CD14-positive monocyte (primary cell): ENCODE results near the gene KCNJ6. TPM values are rescaled to one million over a fixed set of nuclear protein-coding genes. Genes with fewer than 3 reads are reported as not detected.

Source experiments
- DNase-seq, 3 donors: peaks; one replicate each; pipeline ENCODE4 v3.0.0-alpha.2; 2011 to 2022
- H2AFZ ChIP-seq: 2 replicates; pipeline ENCODE4 v1.6.0; 2012; ENCODE audit warnings: mild to moderate bottlenecking, low read depth, low read length, inconsistent platforms; ENCODE audit not compliant: insufficient read depth, poor library complexity, severe bottlenecking
- H3K27ac ChIP-seq, 2 donors: 1 replicate in 1 of 2; 2 replicates in 1 of 2; pipeline ENCODE4 v1.5.1; 2012 to 2013; ENCODE audit warnings: low read length in 2 of 2, control low read depth in 1 of 2, inconsistent platforms in 1 of 2, low read depth in 1 of 2, mild to moderate bottlenecking in 1 of 2
- H3K27me3 ChIP-seq, 2 donors: one replicate each; pipeline versions ENCODE4 v1.6.0 to v1.6.1; 2011 to 2013; ENCODE audit warnings: low read length in 2 of 2; ENCODE audit not compliant: control insufficient read depth in 2 of 2, insufficient read depth in 2 of 2
- H3K36me3 ChIP-seq, 2 donors: replicated peaks in 1 of 2; 1 replicate in 1 of 2; 2 replicates in 1 of 2; pipeline versions ENCODE4 v1.5.1 to v1.6.1; 2012 to 2013; ENCODE audit warnings: low read length in 2 of 2, control low read depth in 1 of 2, inconsistent platforms in 1 of 2, mild to moderate bottlenecking in 1 of 2; ENCODE audit not compliant: insufficient read depth in 2 of 2, control insufficient read depth in 1 of 2
- H3K4me1 ChIP-seq, 2 donors: 1 replicate in 1 of 2; 2 replicates in 1 of 2; pipeline versions ENCODE4 v1.5.1 to v1.6.1; 2012 to 2013; ENCODE audit warnings: low read length in 2 of 2, control low read depth in 1 of 2, inconsistent platforms in 1 of 2, mild to moderate bottlenecking in 1 of 2, moderate library complexity in 1 of 2; ENCODE audit not compliant: insufficient read depth in 2 of 2, control insufficient read depth in 1 of 2
- H3K4me2 ChIP-seq: replicated peaks from 2 replicates; pipeline ENCODE3; 2012; ENCODE audit warnings: low read length, moderate library complexity, mild to moderate bottlenecking; ENCODE audit not compliant: poor library complexity, severe bottlenecking; ENCODE audit errors: extremely low read depth
- H3K4me3 ChIP-seq, 3 experiments: fragments of 200-600 bp in 1 of 3; sonication (generic) in 1 of 3; replicated peaks in 1 of 3; 1 replicate in 2 of 3; 2 replicates in 1 of 3; pipeline ENCODE4 v1.5.1; 2011 to 2013; ENCODE audit warnings: low read length in 3 of 3, mild to moderate bottlenecking in 3 of 3, control low read depth in 2 of 3, low read depth in 2 of 3, inconsistent platforms in 1 of 3, moderate library complexity in 1 of 3
- H3K79me2 ChIP-seq: 2 replicates; pipeline ENCODE4 v1.6.0; 2012; ENCODE audit warnings: mild to moderate bottlenecking, control low read depth, inconsistent platforms, low read length, moderate library complexity; ENCODE audit not compliant: insufficient read depth
- H3K9ac ChIP-seq: 2 replicates; pipeline ENCODE4 v1.6.0; 2017; ENCODE audit warnings: low read length, mild to moderate bottlenecking; ENCODE audit not compliant: insufficient read depth, poor library complexity, severe bottlenecking
- H3K9me3 ChIP-seq, 2 donors: replicated peaks in 1 of 2; 1 replicate in 1 of 2; 2 replicates in 1 of 2; pipeline versions ENCODE4 v1.5.1 to v1.6.1; 2012 to 2013; ENCODE audit warnings: low read length in 2 of 2, control low read depth in 1 of 2; ENCODE audit not compliant: control insufficient read depth in 1 of 2, insufficient read depth in 1 of 2
- H4K20me1 ChIP-seq: 2 replicates; pipeline ENCODE4 v1.6.0; 2012; ENCODE audit warnings: mild to moderate bottlenecking, low read length, control low read depth, moderate library complexity; ENCODE audit not compliant: insufficient read depth
- H3K27ac Mint-ChIP-seq, 7 donors: one replicate each; pipeline ENCODE4 v1.8.0; 2020; ENCODE audit warnings: mild to moderate bottlenecking in 7 of 7, mixed read lengths in 7 of 7, moderate library complexity in 6 of 7, inconsistent platforms in 2 of 7
- H3K27me3 Mint-ChIP-seq, 3 donors: one replicate each; pipeline ENCODE4 v1.8.0; 2021 to 2022; ENCODE audit warnings: low read depth in 3 of 3, mild to moderate bottlenecking in 3 of 3, mixed read lengths in 3 of 3, moderate library complexity in 3 of 3, inconsistent platforms in 1 of 3
- H3K36me3 Mint-ChIP-seq, 2 donors: one replicate each; pipeline ENCODE4 v1.8.0; 2020; ENCODE audit warnings: mixed read lengths in 2 of 2, inconsistent platforms in 1 of 2, mild to moderate bottlenecking in 1 of 2
- H3K4me1 Mint-ChIP-seq: one replicate; pipeline ENCODE4 v1.8.0; 2020; ENCODE audit warnings: mild to moderate bottlenecking, mixed read lengths
- H3K4me3 Mint-ChIP-seq, 2 donors: one replicate each; pipeline ENCODE4 v1.8.0; 2020; ENCODE audit warnings: mild to moderate bottlenecking in 2 of 2, mixed read lengths in 2 of 2, moderate library complexity in 1 of 2
- H3K9me3 Mint-ChIP-seq, 7 donors: one replicate each; pipeline ENCODE4 v1.8.0; 2020 to 2022; ENCODE audit warnings: mixed read lengths in 7 of 7, mild to moderate bottlenecking in 6 of 7, moderate library complexity in 6 of 7, inconsistent platforms in 2 of 7
- WGBS: methylation state at CpG from one replicate; pipeline ENCODE4 v1.1.5; 2013; ENCODE audit warnings: missing lambda C conversion rate; ENCODE audit not compliant: insufficient coverage; 5-methylcytosine and 5-hydroxymethylcytosine counted together
- intact Hi-C, 2 donors: fragments of 100-400 bp; cut with micrococcal nuclease; formaldehyde crosslinking; loops; one replicate each; pipeline versions ENCODE4 v1.15.0 to v1.15.1; 2023
- polyA plus RNA-seq, 3 donors: library from polyadenylated mRNA; depleted of rRNA in 1 of 3; unstranded in 2 of 3; stranded (reverse) in 1 of 3; fragments of 300-500 nt in 2 of 3; fragments of >200 nt in 1 of 3; fragmentation: Illumina TruSeq in 2 of 3; gene quantifications; 1 replicate in 2 of 3; 2 replicates in 1 of 3; pipeline ENCODE4 v1.2.3, GENCODE V29; 2012 to 2021
- TF ChIP-seq, protein P1 (sequence below): fragments of 200-600 bp; IDR thresholded peaks from one replicate; pipeline ENCODE4 v1.8.0; 2022; ENCODE audit warnings: antibody characterized with exemption, mild to moderate bottlenecking

KCNJ6 gene
- polyA plus RNA-seq, 3 donors: not detected

DNA sequence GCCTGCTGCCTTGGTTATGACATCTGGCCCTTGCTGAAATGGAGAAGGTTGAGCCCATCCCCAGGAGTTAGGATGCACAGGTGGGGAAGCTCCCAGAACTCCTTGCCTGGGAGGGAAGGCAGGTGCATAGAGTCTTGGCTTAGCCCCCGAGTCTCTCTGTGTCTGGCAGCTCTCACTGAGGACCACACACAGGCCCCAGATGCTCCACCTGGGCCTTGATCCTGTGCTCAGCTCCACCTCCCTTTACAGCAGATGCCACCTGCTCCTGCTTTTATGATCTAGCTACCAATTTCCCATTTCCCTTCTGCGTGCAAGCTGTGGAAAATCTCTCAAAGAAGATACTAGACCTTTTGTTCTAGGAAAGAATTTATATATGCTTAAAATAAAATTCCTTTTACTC, 28.8 kb upstream of the KCNJ6 start:
- no peaks in the 10 kb centered on the region for H3K4me1 Mint-ChIP-seq
- no peak overlapping the region for H3K4me3 Mint-ChIP-seq
- H3K9ac ChIP-seq: no peak overlapping the region
- no peaks in the 10 kb centered on the region for H3K36me3 ChIP-seq
- no peaks in the 10 kb centered on the region for H3K36me3 Mint-ChIP-seq
- H3K9me3 Mint-ChIP-seq: peaks cover 0 to 3% (median 0%) of the 10 kb centered on the region in 7 donors
- no CpG with 5 or more reads among the region's 2 CpGs for WGBS
- intact Hi-C loops: no loop called here
- no peaks in the 10 kb centered on the region for H3K79me2 ChIP-seq
- no peak overlapping the region for H2AFZ ChIP-seq
- no peaks in the 10 kb centered on the region for H3K27me3 ChIP-seq
- no peak for DNase-seq
- H3K4me2 ChIP-seq: no peak overlapping the region
- no peak overlapping the region for H3K4me3 ChIP-seq
- H3K4me1 ChIP-seq: no peaks in the 10 kb centered on the region
- H3K27ac Mint-ChIP-seq: no peak overlapping the region
- H3K27me3 Mint-ChIP-seq: peaks cover 2 to 9% (median 6%) of the 10 kb centered on the region in 3 donors
- TF ChIP-seq, protein P1, sequence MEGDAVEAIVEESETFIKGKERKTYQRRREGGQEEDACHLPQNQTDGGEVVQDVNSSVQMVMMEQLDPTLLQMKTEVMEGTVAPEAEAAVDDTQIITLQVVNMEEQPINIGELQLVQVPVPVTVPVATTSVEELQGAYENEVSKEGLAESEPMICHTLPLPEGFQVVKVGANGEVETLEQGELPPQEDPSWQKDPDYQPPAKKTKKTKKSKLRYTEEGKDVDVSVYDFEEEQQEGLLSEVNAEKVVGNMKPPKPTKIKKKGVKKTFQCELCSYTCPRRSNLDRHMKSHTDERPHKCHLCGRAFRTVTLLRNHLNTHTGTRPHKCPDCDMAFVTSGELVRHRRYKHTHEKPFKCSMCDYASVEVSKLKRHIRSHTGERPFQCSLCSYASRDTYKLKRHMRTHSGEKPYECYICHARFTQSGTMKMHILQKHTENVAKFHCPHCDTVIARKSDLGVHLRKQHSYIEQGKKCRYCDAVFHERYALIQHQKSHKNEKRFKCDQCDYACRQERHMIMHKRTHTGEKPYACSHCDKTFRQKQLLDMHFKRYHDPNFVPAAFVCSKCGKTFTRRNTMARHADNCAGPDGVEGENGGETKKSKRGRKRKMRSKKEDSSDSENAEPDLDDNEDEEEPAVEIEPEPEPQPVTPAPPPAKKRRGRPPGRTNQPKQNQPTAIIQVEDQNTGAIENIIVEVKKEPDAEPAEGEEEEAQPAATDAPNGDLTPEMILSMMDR: no peak
- H3K9me3 ChIP-seq: no peaks in the 10 kb centered on the region
- no peak overlapping the region for H3K27ac ChIP-seq
- no peaks in the 10 kb centered on the region for H4K20me1 ChIP-seq

DNA sequence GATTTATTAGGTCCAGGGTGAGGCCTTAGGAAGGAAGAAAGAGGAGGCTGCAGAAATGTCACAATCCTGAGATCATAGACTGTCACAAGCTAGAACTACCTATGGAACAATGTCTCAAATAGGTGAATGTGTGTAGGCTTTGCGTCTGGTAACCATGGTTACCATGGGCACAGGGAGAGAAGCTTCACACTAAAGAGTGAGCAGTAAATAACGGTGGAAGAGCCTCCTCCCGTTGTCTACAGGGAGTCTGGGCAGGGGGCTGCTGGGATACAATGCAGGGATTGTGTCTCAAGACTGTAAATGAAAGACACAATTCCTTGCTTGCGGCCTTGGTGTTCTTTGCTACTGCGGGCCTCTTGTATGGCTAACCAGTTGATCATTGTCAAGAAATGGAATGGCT, 28.2 kb upstream of the KCNJ6 start:
- H3K27me3 Mint-ChIP-seq: peaks cover 0 to 9% (median 8%) of the 10 kb centered on the region in 3 donors
- no peaks in the 10 kb centered on the region for H3K36me3 Mint-ChIP-seq

More for the DNA sequence above, 28.2 kb upstream of the KCNJ6 start:
- Histone ChIP-seq H3K27me3 (no peaks in the 10 kb centered on the region), H3K4me3 (no peak overlapping the region), H2AFZ (no peak overlapping the region), H4K20me1 (no peaks in the 10 kb centered on the region), H3K9ac (no peak overlapping the region), H3K79me2 (no peaks in the 10 kb centered on the region), H3K27ac (no peak overlapping the region), H3K36me3 (no peaks in the 10 kb centered on the region), H3K4me2 (no peak overlapping the region), H3K9me3 (no peaks in the 10 kb centered on the region), H3K4me1 (no peaks in the 10 kb centered on the region)
- intact Hi-C loops: no loop called here
- 93% methylated on average over 4 of the region's 5 CpGs for WGBS
- Mint-ChIP-seq H3K4me3 (no peak overlapping the region), H3K4me1 (no peaks in the 10 kb centered on the region), H3K9me3 (peaks cover 0 to 6% (median 3%) of the 10 kb centered on the region in 7 donors), H3K27ac (no peak overlapping the region)
- DNase-seq: no peak
- TF ChIP-seq, protein P1: no peak
